HFFc6 (cell line): ENCODE measurements around the gene H2AZ1. TPM values are rescaled to one million over a fixed set of nuclear protein-coding genes. Genes with fewer than 3 reads are reported as not detected.
A peak's percentile ranks its signal among the peaks of the same experiment; 100 is the strongest.

Source experiments
- DNase-seq: peaks from one replicate; pipeline ENCODE4 v3.0.0-alpha.2; 2018
- H3K27ac Mint-ChIP-seq: 2 replicates; pipeline ENCODE4 v1.8.0; 2020; ENCODE audit warnings: mild to moderate bottlenecking, mixed read lengths
- H3K27me3 Mint-ChIP-seq: 2 replicates; pipeline ENCODE4 v1.8.0; 2021; ENCODE audit warnings: mild to moderate bottlenecking, moderate library complexity, mixed read lengths; ENCODE audit not compliant: insufficient read depth
- H3K36me3 Mint-ChIP-seq: 2 replicates; pipeline ENCODE4 v1.8.0; 2021; ENCODE audit warnings: low read depth, mixed read lengths
- H3K4me1 Mint-ChIP-seq: 2 replicates; pipeline ENCODE4 v1.8.0; 2020; ENCODE audit warnings: low read depth, mixed read lengths
- H3K4me3 Mint-ChIP-seq: 2 replicates; pipeline ENCODE4 v1.8.0; 2020; ENCODE audit warnings: mild to moderate bottlenecking, moderate library complexity, mixed read lengths
- H3K9me3 Mint-ChIP-seq: 2 replicates; pipeline ENCODE4 v1.8.0; 2020; ENCODE audit warnings: mild to moderate bottlenecking, mixed read lengths
- total RNA-seq, 6 experiments: library from RNA; stranded (reverse); fragmentation: NEBNext Ultra II Directional; extraction: Animal tissue kit (Norgen Biotek cat#: 25700); gene quantifications; 2 replicates in 1 of 6; 3 replicates in 5 of 6; pipeline ENCODE4 v1.2.3, GENCODE V29; 2021
- TF ChIP-seq, protein P1 (sequence below): fragments of 200-600 bp; sonication (generic); IDR thresholded peaks from 2 replicates; pipeline ENCODE4 v1.5.0; 2021; ENCODE audit warnings: antibody characterized with exemption, mild to moderate bottlenecking

Gene H2AZ1
- total RNA-seq, 6 experiments from 2014 or later = 430 to 691 (median 565) TPM

DNA sequence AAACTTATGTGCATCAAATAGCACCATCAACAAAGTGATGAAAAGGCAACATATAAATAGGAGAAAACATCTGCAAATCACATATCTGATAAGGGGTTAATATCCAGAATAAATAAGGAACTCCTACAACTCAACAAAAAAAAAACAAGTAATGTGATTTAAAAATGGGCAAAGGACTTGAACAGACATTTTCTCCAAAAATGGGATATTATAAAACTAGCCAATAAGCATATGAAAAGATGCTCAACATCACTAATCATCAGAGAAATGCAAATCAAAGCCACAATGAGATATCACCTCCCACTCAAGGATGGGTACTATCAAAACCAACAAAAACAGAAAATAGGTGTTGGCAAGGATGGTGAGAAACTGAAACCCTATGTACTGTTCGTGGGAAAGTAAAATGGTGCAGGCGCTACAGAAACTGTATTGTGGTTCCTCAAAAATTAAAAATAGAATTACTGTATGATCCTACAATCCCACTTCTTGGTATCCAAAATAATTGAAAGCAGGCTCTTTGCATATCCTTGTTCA lies 6.1 kb downstream of the H2AZ1 start:
- Mint-ChIP-seq H3K27ac (no peak overlapping the region; the same call in 1 of the 2 replicates), H3K4me3 (peak overlapping the region; percentile 66), H3K36me3 (peaks cover 43% of the 10 kb centered on the region), H3K27me3 (peaks cover 8% of the 10 kb centered on the region), H3K9me3 (no peaks in the 10 kb centered on the region), H3K4me1 (peaks cover 51% of the 10 kb centered on the region)
- TF ChIP-seq, protein P1, sequence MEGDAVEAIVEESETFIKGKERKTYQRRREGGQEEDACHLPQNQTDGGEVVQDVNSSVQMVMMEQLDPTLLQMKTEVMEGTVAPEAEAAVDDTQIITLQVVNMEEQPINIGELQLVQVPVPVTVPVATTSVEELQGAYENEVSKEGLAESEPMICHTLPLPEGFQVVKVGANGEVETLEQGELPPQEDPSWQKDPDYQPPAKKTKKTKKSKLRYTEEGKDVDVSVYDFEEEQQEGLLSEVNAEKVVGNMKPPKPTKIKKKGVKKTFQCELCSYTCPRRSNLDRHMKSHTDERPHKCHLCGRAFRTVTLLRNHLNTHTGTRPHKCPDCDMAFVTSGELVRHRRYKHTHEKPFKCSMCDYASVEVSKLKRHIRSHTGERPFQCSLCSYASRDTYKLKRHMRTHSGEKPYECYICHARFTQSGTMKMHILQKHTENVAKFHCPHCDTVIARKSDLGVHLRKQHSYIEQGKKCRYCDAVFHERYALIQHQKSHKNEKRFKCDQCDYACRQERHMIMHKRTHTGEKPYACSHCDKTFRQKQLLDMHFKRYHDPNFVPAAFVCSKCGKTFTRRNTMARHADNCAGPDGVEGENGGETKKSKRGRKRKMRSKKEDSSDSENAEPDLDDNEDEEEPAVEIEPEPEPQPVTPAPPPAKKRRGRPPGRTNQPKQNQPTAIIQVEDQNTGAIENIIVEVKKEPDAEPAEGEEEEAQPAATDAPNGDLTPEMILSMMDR = no peak
- no peak for DNase-seq

DNA sequence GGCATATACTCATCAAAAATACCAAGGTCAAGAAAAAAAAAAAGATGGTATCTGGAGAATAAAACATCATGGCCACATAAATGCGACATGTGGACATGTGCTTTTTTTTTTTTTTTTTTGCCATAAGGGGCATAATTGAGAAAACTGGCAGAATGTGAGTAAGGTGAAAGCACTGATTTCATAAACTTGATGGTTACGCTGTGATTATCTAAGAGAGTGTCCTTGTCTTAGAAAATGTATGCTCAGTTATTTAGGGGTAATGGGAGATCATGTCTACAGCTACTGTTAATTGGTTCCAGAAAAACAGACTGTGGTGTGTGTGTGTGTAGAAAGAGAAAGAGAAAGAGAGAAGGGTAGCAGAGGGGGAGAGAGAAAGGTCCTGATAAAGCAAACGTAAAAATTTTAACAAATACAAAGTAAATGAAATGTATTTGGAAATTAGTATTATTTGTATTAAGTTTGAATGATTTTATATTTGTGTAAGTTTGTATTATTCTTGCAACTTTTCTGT lies 11.8 kb downstream of the H2AZ1 start:
- TF ChIP-seq, protein P1 = no peak
- H3K27me3 Mint-ChIP-seq = no peaks in the 10 kb centered on the region
- peaks cover 13% of the 10 kb centered on the region for H3K4me1 Mint-ChIP-seq
- peaks cover 28% of the 10 kb centered on the region for H3K9me3 Mint-ChIP-seq
- H3K36me3 Mint-ChIP-seq = peaks cover 53% of the 10 kb centered on the region
- no peak for DNase-seq
- no peak overlapping the region for H3K4me3 Mint-ChIP-seq
- H3K27ac Mint-ChIP-seq = no peak overlapping the region

DNA sequence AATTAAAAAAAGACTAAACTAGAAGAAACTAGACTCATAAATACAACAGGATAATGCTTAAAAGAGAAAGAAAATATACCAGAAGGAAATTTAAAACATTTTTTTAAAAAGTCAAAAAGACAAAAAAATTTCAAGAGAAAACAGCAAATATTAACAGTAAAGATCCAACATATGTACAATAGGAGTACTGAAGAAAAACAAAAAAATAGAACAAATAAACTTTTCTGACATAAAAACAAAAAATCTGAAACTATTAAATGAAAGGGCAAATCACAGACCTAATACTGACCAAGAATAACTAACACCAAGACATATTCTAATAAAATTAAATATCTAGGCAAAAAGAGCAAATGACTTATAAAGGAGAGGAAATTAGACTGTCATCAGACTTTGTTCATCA lies 15.2 kb downstream of the H2AZ1 start:
- H3K27me3 Mint-ChIP-seq = no peaks in the 10 kb centered on the region
- H3K36me3 Mint-ChIP-seq = peaks cover 62% of the 10 kb centered on the region
- TF ChIP-seq, protein P1 = no peak
- H3K4me1 Mint-ChIP-seq = peaks cover 25% of the 10 kb centered on the region
- DNase-seq = no peak
- no peak overlapping the region for H3K4me3 Mint-ChIP-seq
- H3K9me3 Mint-ChIP-seq = peaks cover 28% of the 10 kb centered on the region
- H3K27ac Mint-ChIP-seq = no peak overlapping the region

DNA sequence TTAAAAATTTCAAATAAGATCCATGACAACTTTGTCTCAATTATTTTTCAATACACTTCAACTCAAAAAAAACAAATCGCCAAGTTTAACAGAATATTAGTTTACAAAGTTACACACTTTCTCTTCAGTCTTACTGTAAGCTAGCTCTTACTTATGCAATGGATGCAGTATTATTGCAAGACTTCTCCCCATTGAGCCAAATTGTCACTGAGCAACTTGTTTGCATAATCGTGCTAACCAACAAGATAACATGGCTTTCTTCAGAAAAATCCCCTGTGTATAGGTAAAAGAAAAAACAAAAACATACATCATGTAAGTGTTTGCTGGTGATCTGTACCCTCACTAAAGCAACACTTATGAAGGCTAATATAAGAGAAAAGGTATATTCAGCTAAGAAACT lies 22.5 kb downstream of the H2AZ1 start:
- H3K4me1 Mint-ChIP-seq = peaks cover 14% of the 10 kb centered on the region
- H3K36me3 Mint-ChIP-seq = peaks cover 21% of the 10 kb centered on the region
- no peak overlapping the region for H3K4me3 Mint-ChIP-seq
- peaks cover 2% of the 10 kb centered on the region; the same call in 1 of the 2 replicates for H3K27me3 Mint-ChIP-seq
- H3K9me3 Mint-ChIP-seq = no peaks in the 10 kb centered on the region
- TF ChIP-seq, protein P1 = no peak
- no peak overlapping the region for H3K27ac Mint-ChIP-seq
- DNase-seq = no peak

DNA sequence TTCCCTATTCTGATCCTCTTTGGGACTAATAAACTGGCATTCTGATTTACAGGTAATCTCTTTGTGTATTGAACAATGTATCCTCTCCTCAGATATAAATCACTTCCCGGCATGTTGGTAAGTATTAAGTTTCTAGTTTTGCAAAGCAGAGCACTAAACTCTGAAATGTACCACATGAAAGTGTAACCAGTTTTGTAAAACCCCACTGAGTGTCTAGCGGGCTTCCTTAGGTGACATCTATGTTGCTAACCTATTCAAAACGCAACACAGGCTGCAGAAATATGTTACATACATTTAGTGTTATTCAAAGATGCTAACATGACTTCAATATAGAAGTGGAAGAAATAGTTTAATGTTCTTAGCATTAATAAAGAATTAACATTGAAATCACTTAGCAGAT lies 28.9 kb downstream of the H2AZ1 start:
- TF ChIP-seq, protein P1 = no peak
- Mint-ChIP-seq H3K36me3 (peaks cover 26% of the 10 kb centered on the region), H3K4me3 (no peak overlapping the region), H3K9me3 (no peaks in the 10 kb centered on the region), H3K4me1 (no peaks in the 10 kb centered on the region; the same call in 1 of the 2 replicates), H3K27me3 (no peaks in the 10 kb centered on the region), H3K27ac (no peak overlapping the region)
- DNase-seq = no peak
